GM12878 (cell line): Measurements from ENCODE around the gene STARD13. TPM values are rescaled to one million over a fixed set of nuclear protein-coding genes. Genes with fewer than 3 reads are reported as not detected.

ENCODE experiments used
- ASH2L ChIP-seq: fragments of 300-600, 200-600 bp; sonication (generic); IDR thresholded peaks from 2 replicates; pipeline ENCODE4 v1.6.1; 2017; ENCODE audit warnings: low read depth, mild to moderate bottlenecking, borderline replicate concordance
- BCL3 ChIP-seq: IDR thresholded peaks from 2 replicates; pipeline ENCODE4 v1.6.1; 2011; ENCODE audit warnings: borderline replicate concordance, low read depth, mild to moderate bottlenecking, moderate library complexity, low read length; ENCODE audit not compliant: insufficient read depth, poor library complexity, severe bottlenecking
- BMI1 ChIP-seq: fragments of 450-650 bp; IDR thresholded peaks from 2 replicates; pipeline ENCODE4 v1.6.1; 2016; ENCODE audit warnings: mild to moderate bottlenecking, moderate library complexity, borderline replicate concordance
- BRCA1 ChIP-seq: IDR thresholded peaks from 2 replicates; pipeline ENCODE4 v1.6.1; 2011; ENCODE audit warnings: low read depth, low read length, improper control_type of control experiment
- CBX5 ChIP-seq: sonication (generic); IDR thresholded peaks from 2 replicates; pipeline ENCODE4 v1.6.1; 2016; ENCODE audit warnings: low read depth, moderate library complexity, mild to moderate bottlenecking, inconsistent platforms
- CHD4 ChIP-seq: fragments of 200-600 bp; sonication (generic); IDR thresholded peaks from 2 replicates; pipeline ENCODE4 v1.6.1; 2016; ENCODE audit warnings: mild to moderate bottlenecking
- CUX1 ChIP-seq: IDR thresholded peaks from 2 replicates; pipeline ENCODE4 v1.6.1; 2012; ENCODE audit warnings: improper control_type of control experiment, low read depth, low read length; ENCODE audit not compliant: insufficient replicate concordance
- DPF2 ChIP-seq: fragments of 450-650 bp; IDR thresholded peaks from 2 replicates; pipeline ENCODE4 v1.6.1; 2017; ENCODE audit warnings: mild to moderate bottlenecking
- EZH2 ChIP-seq: IDR thresholded peaks from 2 replicates; pipeline ENCODE4 v1.6.1; 2012; ENCODE audit warnings: low read depth, mild to moderate bottlenecking, control low read depth, inconsistent platforms, low read length, borderline replicate concordance; ENCODE audit not compliant: control insufficient read depth
- HDGF ChIP-seq: fragments of 450-650 bp; IDR thresholded peaks from 2 replicates; pipeline ENCODE4 v1.6.1; 2016; ENCODE audit warnings: antibody characterized with exemption
- IKZF1 ChIP-seq: fragments of 450-650 bp; conservative IDR thresholded peaks from 2 replicates; pipeline ENCODE4 v1.6.1; 2017; ENCODE audit warnings: antibody characterized with exemption, mild to moderate bottlenecking
- NFIC ChIP-seq: IDR thresholded peaks from 2 replicates; pipeline ENCODE4 v1.6.1; 2012; ENCODE audit warnings: low read depth, mild to moderate bottlenecking, inconsistent platforms, low read length, moderate library complexity
- NFYA ChIP-seq: IDR thresholded peaks from 2 replicates; pipeline ENCODE4 v1.6.1; 2011; ENCODE audit warnings: low read depth, mild to moderate bottlenecking, low read length, improper control_type of control experiment, borderline replicate concordance
- SPI1 ChIP-seq: IDR thresholded peaks from 2 replicates; pipeline ENCODE4 v1.6.1; 2011; ENCODE audit warnings: low read depth, mild to moderate bottlenecking, low read length, moderate library complexity, borderline replicate concordance; ENCODE audit not compliant: insufficient read depth
- SUZ12 ChIP-seq: fragments of 200-600 bp; sonication (generic); IDR thresholded peaks from one replicate; pipeline ENCODE4 v1.6.1; 2018; ENCODE audit warnings: antibody characterized with exemption, mild to moderate bottlenecking; ENCODE audit not compliant: unreplicated experiment
- TAF1 ChIP-seq: IDR thresholded peaks from 2 replicates; pipeline ENCODE4 v1.6.1; 2011; ENCODE audit warnings: mild to moderate bottlenecking, low read depth, low read length, borderline replicate concordance
- TCF3 ChIP-seq: IDR thresholded peaks from 2 replicates; pipeline ENCODE4 v1.6.1; 2012; ENCODE audit warnings: low read depth, mild to moderate bottlenecking, low read length, borderline replicate concordance; ENCODE audit not compliant: insufficient read depth
- YY1 ChIP-seq: IDR thresholded peaks from 2 replicates; pipeline ENCODE4 v1.6.1; 2011; ENCODE audit warnings: low read depth, mild to moderate bottlenecking, low read length
- ZNF384 ChIP-seq: IDR thresholded peaks from 2 replicates; pipeline ENCODE4 v1.6.1; 2012; ENCODE audit warnings: low read depth, mild to moderate bottlenecking, low read length, improper control_type of control experiment, borderline replicate concordance
- polyA plus RNA-seq, 11 experiments: library from polyadenylated mRNA; depleted of rRNA in 4 of 11; unstranded in 6 of 11; stranded (reverse) in 5 of 11; fragments of >200 nt; fragmentation: Nextera tagmentation in 4 of 11; fragmentation: Illumina TruSeq in 1 of 11; extraction: Ambion mirVana in 4 of 11; extraction: Trizol in 1 of 11; gene quantifications; 1 replicate in 1 of 11; 2 replicates in 10 of 11; pipeline versions ENCODE4 v1.2.1 to v1.2.3, GENCODE V29; 2011 to 2016; ENCODE audit warnings: inconsistent platforms in 2 of 11, missing spikeins in 2 of 11, low read depth in 1 of 11
- total RNA-seq, 4 experiments: library from RNA; depleted of rRNA in 3 of 4; stranded (reverse); fragments of >200 nt in 3 of 4; fragmentation: Illumina TruSeq in 1 of 4; extraction: Trizol in 1 of 4; gene quantifications; 2 replicates each; pipeline versions ENCODE4 v1.2.1 to v1.2.3, GENCODE V29; 2013 to 2021
- TF ChIP-seq, protein P1 (sequence below): IDR thresholded peaks from 2 replicates; pipeline ENCODE4 v1.6.1; 2012; ENCODE audit warnings: low read depth, low read length, improper control_type of control experiment

STARD13 gene
- total and polyA plus RNA-seq, 10 of the 15 experiments (the other 5 are each of a cell fraction or from before 2014, with no cell fraction given): 4.0 to 41.6 (median 10.1) TPM

DNA sequence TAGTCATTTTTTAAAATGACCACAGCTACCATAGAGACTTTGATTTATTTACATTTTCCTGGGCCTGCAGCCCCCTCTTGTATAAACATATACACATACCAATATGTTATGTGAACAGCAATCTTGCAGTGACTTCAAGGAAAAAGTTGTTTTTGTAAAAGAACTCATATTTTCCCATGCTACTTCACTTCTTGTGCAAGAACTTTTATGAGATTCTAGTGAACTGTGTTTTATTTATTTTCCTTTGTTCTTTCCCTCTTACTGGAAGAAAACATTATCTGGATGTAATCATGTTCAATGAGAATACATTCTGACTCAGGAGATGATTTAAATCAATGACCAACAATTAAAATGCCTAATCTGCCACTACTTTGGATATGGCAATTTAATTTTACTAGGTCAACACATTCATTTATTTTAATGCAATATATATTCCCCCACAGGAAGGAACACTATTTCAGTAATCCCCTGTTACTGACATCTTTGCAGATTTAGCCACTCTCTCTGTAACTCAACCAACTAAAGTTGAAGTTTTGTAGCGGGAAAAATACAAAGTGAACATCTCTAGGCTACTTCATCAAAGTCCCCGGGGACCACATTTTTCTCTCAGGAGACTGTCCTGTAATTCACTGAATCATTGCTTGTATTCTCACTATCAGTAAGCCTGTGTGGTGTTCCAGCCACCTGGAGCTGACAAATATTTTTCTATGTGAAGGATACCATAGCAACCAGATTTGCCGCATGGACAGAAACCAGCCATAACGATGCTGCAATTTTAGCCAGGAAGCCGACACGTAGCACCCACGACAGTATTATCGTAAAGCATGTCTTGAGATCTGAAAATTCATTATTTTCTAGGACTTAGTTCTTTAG lies 90.5 kb downstream of the STARD13 start (continued):
- TF ChIP-seq NFYA (no peak), YY1 (peak; percentile 55; the same call in 1 of the 2 replicates), HDGF (peak; percentile 39; the same call in 1 of the 2 replicates), IKZF1 (peak; percentile 81), DPF2 (no peak), BMI1 (peak; percentile 94), ASH2L (0 out of 2 replicates have a peak, but pooled peaks have one; percentile 12), TAF1 (no peak), EZH2 (no peak), CHD4 (no peak), TCF3 (peak; percentile 89; the same call in 1 of the 2 replicates), CBX5 (0 out of 2 replicates have a peak, but pooled peaks have one; percentile 80), CUX1 (peak; percentile 99), SPI1 (no peak), BRCA1 (no peak), ZNF384 (no peak), SUZ12 (no peak), BCL3 (peak; percentile 100), NFIC (peak; percentile 92)
- TF ChIP-seq, protein P1, sequence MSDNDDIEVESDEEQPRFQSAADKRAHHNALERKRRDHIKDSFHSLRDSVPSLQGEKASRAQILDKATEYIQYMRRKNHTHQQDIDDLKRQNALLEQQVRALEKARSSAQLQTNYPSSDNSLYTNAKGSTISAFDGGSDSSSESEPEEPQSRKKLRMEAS: no peak
